Type B pancreatic cell (in vitro differentiated cells): ENCODE measurements around the gene SMAGP. TPM values are rescaled to one million over a fixed set of nuclear protein-coding genes. Genes with fewer than 3 reads are reported as not detected.
A peak's percentile ranks its signal among the peaks of the same experiment; 100 is the strongest.

ENCODE experiments used
- DNase-seq: peaks from one replicate; pipeline ENCODE4 v3.0.0; 2021; ENCODE audit warnings: mixed read lengths; ENCODE audit not compliant: unreplicated experiment; ENCODE audit errors: extremely low spot score
- H3K27ac Mint-ChIP-seq: 2 replicates; pipeline ENCODE4 v1.8.0; 2021; ENCODE audit warnings: mild to moderate bottlenecking, mixed read lengths
- H3K27me3 Mint-ChIP-seq: 2 replicates; pipeline ENCODE4 v1.8.0; 2021; ENCODE audit warnings: mixed read lengths
- H3K36me3 Mint-ChIP-seq: 2 replicates; pipeline ENCODE4 v1.8.0; 2021; ENCODE audit warnings: mixed read lengths
- H3K4me1 Mint-ChIP-seq: one replicate; pipeline ENCODE4 v1.8.0; 2021; ENCODE audit warnings: mixed read lengths; ENCODE audit not compliant: unreplicated experiment
- H3K4me3 Mint-ChIP-seq: 2 replicates; pipeline ENCODE4 v1.8.0; 2021; ENCODE audit warnings: mild to moderate bottlenecking, mixed read lengths
- H3K9me3 Mint-ChIP-seq: 2 replicates; pipeline ENCODE4 v1.8.0; 2021; ENCODE audit warnings: mixed read lengths
- CTCF ChIP-seq: fragments of 200-600 bp; sonication (generic); conservative IDR thresholded peaks from 2 replicates; pipeline ENCODE4 v1.5.0; 2021; ENCODE audit warnings: antibody characterized with exemption, mild to moderate bottlenecking
- total RNA-seq: library from RNA; stranded (reverse); gene quantifications from 2 replicates; pipeline ENCODE4 v1.2.1, GENCODE V29; 2021; ENCODE audit warnings: low replicate concordance

The SMAGP gene
- total RNA-seq, 1 donor from 2014 or later: 35.5 TPM

GRCh38 chr12:51247523-51248206 lies 22.6 kb downstream of the SMAGP start:
- TF ChIP-seq CTCF: no peak
- no peak for DNase-seq
- Mint-ChIP-seq H3K36me3 (peaks cover 16% of the 10 kb centered on the region), H3K4me3 (no peak overlapping the region), H3K4me1 (peaks cover 18% of the 10 kb centered on the region), H3K9me3 (no peaks in the 10 kb centered on the region), H3K27ac (no peak overlapping the region), H3K27me3 (no peaks in the 10 kb centered on the region)

GRCh38 chr12:51246254-51246853 lies 23.9 kb downstream of the SMAGP start:
- peaks cover 18% of the 10 kb centered on the region for H3K4me1 Mint-ChIP-seq
- DNase-seq: no peak
- no peaks in the 10 kb centered on the region for H3K9me3 Mint-ChIP-seq
- no peak for TF ChIP-seq CTCF
- H3K27ac Mint-ChIP-seq: peak overlapping the region; percentile 59
- no peaks in the 10 kb centered on the region for H3K27me3 Mint-ChIP-seq
- peaks cover 21% of the 10 kb centered on the region for H3K36me3 Mint-ChIP-seq
- H3K4me3 Mint-ChIP-seq: no peak overlapping the region

GRCh38 chr12:51245476-51246253 lies 24.6 kb downstream of the SMAGP start:
- H3K27ac Mint-ChIP-seq: no peak overlapping the region
- DNase-seq: no peak
- no peak for TF ChIP-seq CTCF
- H3K4me1 Mint-ChIP-seq: peaks cover 18% of the 10 kb centered on the region
- H3K27me3 Mint-ChIP-seq: no peaks in the 10 kb centered on the region
- no peaks in the 10 kb centered on the region for H3K9me3 Mint-ChIP-seq
- H3K36me3 Mint-ChIP-seq: peaks cover 21% of the 10 kb centered on the region
- H3K4me3 Mint-ChIP-seq: no peak overlapping the region

GRCh38 chr12:51244269-51244668 lies 25.9 kb downstream of the SMAGP start:
- no peaks in the 10 kb centered on the region for H3K9me3 Mint-ChIP-seq
- H3K4me3 Mint-ChIP-seq: no peak overlapping the region
- peaks cover 18% of the 10 kb centered on the region for H3K4me1 Mint-ChIP-seq
- no peaks in the 10 kb centered on the region for H3K27me3 Mint-ChIP-seq
- H3K27ac Mint-ChIP-seq: no peak overlapping the region
- no peak for DNase-seq
- no peak for TF ChIP-seq CTCF
- peaks cover 26% of the 10 kb centered on the region for H3K36me3 Mint-ChIP-seq

GRCh38 chr12:51242876-51243275 lies 27.3 kb downstream of the SMAGP start:
- Mint-ChIP-seq H3K4me1 (peaks cover 23% of the 10 kb centered on the region), H3K27me3 (no peaks in the 10 kb centered on the region), H3K4me3 (no peak overlapping the region), H3K36me3 (peaks cover 26% of the 10 kb centered on the region), H3K27ac (no peak overlapping the region), H3K9me3 (no peaks in the 10 kb centered on the region)
- no peak for DNase-seq
- TF ChIP-seq CTCF: no peak
